Measurements from ENCODE around the gene TXNDC11. TPM values are rescaled to one million over a fixed set of nuclear protein-coding genes. Genes with fewer than 3 reads are reported as not detected.

Gene TXNDC11
- total and polyA plus RNA-seq, 3 donors from 2014 or later = 34.4 to 45.3 (median 42.3) TPM

- Histone ChIP-seq H3K9me3 (no peaks in the 10 kb centered on the region), H3K27ac (no peak overlapping the region), H3K4me1 (no peaks in the 10 kb centered on the region), H3K36me3 (ENCODE audit: low read depth, missing control alignments) (no peaks in the 10 kb centered on the region), H3K27me3 (no peaks in the 10 kb centered on the region), H3K4me3 (no peak overlapping the region)
- no peak for DNase-seq
- 72 to 92% methylated on average over 3 of the region's 3 CpGs for WGBS, 2 donors
- intact Hi-C loops (cut with DNase I; ENCODE audit: low total_unique reads) = no loop called here
- TF ChIP-seq, protein P1, sequence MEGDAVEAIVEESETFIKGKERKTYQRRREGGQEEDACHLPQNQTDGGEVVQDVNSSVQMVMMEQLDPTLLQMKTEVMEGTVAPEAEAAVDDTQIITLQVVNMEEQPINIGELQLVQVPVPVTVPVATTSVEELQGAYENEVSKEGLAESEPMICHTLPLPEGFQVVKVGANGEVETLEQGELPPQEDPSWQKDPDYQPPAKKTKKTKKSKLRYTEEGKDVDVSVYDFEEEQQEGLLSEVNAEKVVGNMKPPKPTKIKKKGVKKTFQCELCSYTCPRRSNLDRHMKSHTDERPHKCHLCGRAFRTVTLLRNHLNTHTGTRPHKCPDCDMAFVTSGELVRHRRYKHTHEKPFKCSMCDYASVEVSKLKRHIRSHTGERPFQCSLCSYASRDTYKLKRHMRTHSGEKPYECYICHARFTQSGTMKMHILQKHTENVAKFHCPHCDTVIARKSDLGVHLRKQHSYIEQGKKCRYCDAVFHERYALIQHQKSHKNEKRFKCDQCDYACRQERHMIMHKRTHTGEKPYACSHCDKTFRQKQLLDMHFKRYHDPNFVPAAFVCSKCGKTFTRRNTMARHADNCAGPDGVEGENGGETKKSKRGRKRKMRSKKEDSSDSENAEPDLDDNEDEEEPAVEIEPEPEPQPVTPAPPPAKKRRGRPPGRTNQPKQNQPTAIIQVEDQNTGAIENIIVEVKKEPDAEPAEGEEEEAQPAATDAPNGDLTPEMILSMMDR (IDR thresholded peaks at IDR 0.05) = no peak
- no peak for TF ChIP-seq POLR2A (IDR thresholded peaks at IDR 0.05)
Measured at GRCh38 chr16:11774065-11774626, 31.5 kb upstream of the TXNDC11 start.

DNA sequence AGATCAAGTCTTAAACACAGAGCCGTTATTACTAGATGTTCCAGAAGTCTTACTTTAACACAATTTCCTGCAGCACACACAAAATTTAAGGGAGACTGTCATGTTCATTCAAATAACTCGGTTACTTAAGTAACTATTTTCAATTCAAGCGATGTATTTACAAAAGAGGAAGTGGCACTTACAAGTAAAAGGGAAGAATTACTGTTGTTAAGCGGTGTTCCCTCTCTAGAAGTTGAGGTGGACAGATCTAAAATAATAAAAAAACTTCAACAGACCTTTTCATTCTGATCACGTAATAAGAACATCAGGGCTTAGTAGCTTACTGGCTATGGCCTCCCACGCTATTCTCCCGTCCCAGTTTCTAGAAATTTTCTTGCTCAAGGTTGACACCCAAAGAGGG lies 26.2 kb upstream of the TXNDC11 start:
- Histone ChIP-seq H3K4me3 (no peak overlapping the region), H3K27me3 (no peaks in the 10 kb centered on the region), H3K4me1 (no peaks in the 10 kb centered on the region), H3K9me3 (no peaks in the 10 kb centered on the region), H3K27ac (no peak overlapping the region), H3K36me3 (ENCODE audit: low read depth, missing control alignments) (no peaks in the 10 kb centered on the region)
- DNase-seq = no peak
- TF ChIP-seq, protein P1 (IDR thresholded peaks at IDR 0.05) = no peak
- intact Hi-C loops (cut with DNase I; ENCODE audit: low total_unique reads) = no loop called here
- 80 to 85% methylated on average over 7 of the region's 7 CpGs for WGBS, 2 donors

DNA sequence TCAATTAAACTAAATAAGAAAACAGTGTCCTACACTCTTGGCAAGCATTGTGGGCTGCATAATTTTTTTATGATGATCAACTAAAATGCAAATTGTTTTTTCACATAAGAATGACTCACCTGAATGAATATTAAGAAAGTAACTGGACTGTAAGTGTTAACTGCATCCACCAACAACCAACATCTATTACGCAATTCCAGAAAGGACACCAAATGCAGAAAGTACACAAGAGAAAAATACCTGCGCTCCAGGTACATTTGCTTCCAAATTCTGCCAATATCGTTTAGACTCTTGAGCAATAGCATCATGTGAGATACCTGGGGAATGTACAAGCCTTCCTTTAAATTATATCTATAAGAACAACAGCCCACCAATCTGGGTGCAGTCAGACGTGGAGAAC lies 19.8 kb upstream of the TXNDC11 start:
- H3K36me3 ChIP-seq (ENCODE audit: low read depth, missing control alignments) = no peaks in the 10 kb centered on the region
- no peak overlapping the region for H3K4me3 ChIP-seq
- H3K27ac ChIP-seq = no peak overlapping the region
- intact Hi-C loops (cut with DNase I; ENCODE audit: low total_unique reads) = no loop called here
- H3K9me3 ChIP-seq = no peaks in the 10 kb centered on the region
- TF ChIP-seq, protein P1 (IDR thresholded peaks at IDR 0.05) = no peak
- no peak for TF ChIP-seq POLR2A (IDR thresholded peaks at IDR 0.05)
- 92% methylated on average over 4 of the region's 4 CpGs for WGBS, 2 donors
- DNase-seq = no peak
- H3K27me3 ChIP-seq = no peaks in the 10 kb centered on the region
- H3K4me1 ChIP-seq = peaks cover 12% of the 10 kb centered on the region

GRCh38 chr16:11759997-11760396 lies 17.3 kb upstream of the TXNDC11 start:
- H3K27ac ChIP-seq = no peak overlapping the region
- H3K36me3 ChIP-seq (ENCODE audit: low read depth, missing control alignments) = no peaks in the 10 kb centered on the region
- H3K27me3 ChIP-seq = no peaks in the 10 kb centered on the region
- intact Hi-C loops (cut with DNase I; ENCODE audit: low total_unique reads) = no loop called here
- TF ChIP-seq, protein P1 (IDR thresholded peaks at IDR 0.05) = no peak
- TF ChIP-seq POLR2A (IDR thresholded peaks at IDR 0.05) = no peak
- peaks cover 12% of the 10 kb centered on the region for H3K4me1 ChIP-seq
- no peak for DNase-seq
- H3K9me3 ChIP-seq = no peaks in the 10 kb centered on the region
- no peak overlapping the region for H3K4me3 ChIP-seq
- WGBS, 2 donors = 87 to 98% methylated on average over 4 of the region's 4 CpGs

GRCh38 chr16:11759163-11759834 lies 16.6 kb upstream of the TXNDC11 start:
- no peak overlapping the region for H3K4me3 ChIP-seq
- H3K27ac ChIP-seq = no peak overlapping the region
- H3K9me3 ChIP-seq = no peaks in the 10 kb centered on the region
- intact Hi-C loops (cut with DNase I; ENCODE audit: low total_unique reads) = no loop called here
- H3K27me3 ChIP-seq = no peaks in the 10 kb centered on the region
- no peak for DNase-seq
- H3K36me3 ChIP-seq (ENCODE audit: low read depth, missing control alignments) = no peaks in the 10 kb centered on the region
- peaks cover 12% of the 10 kb centered on the region for H3K4me1 ChIP-seq
- 65 to 69% methylated on average over 9 of the region's 9 CpGs for WGBS, 2 donors
- TF ChIP-seq, protein P1 (IDR thresholded peaks at IDR 0.05) = no peak
- TF ChIP-seq POLR2A (IDR thresholded peaks at IDR 0.05) = no peak

Measured in testis (tissue), 3 donors.